ENCODE results near the gene ITGA6. TPM values are rescaled to one million over a fixed set of nuclear protein-coding genes. Genes with fewer than 3 reads are reported as not detected.
A peak's percentile ranks its signal among the peaks of the same experiment; 100 is the strongest.

The ITGA6 gene
- polyA plus RNA-seq, 1 donor from 2014 or later = 14.4 TPM

GRCh38 chr2:172461591-172462372, 34.4 kb downstream of the ITGA6 start:
- no peak overlapping the region for H3K4me2 ChIP-seq (ENCODE audit: low read length)
- TF ChIP-seq CTCF (IDR thresholded peaks at IDR 0.05; ENCODE audit: poor library complexity, severe bottlenecking) = peak; percentile 65
- TF ChIP-seq EZH2 (IDR thresholded peaks at IDR 0.05; ENCODE audit: borderline replicate concordance, insufficient read depth, low read length, poor library complexity, severe bottlenecking) = no peak
- TF ChIP-seq POLR2AphosphoS5 (IDR thresholded peaks at IDR 0.05) = no peak
- TF ChIP-seq RAD21 (conservative IDR thresholded peaks at IDR 0.05) = peak; percentile 69
- peak; percentile 74 for TF ChIP-seq SMC3 (conservative IDR thresholded peaks at IDR 0.05; ENCODE audit: poor library complexity)
- no peaks in the 10 kb centered on the region for H3K9me2 ChIP-seq (ENCODE audit: insufficient read depth, low read length)
- no peaks in the 10 kb centered on the region for H4K20me1 ChIP-seq (ENCODE audit: insufficient read depth)
- H3K4me3 ChIP-seq (ENCODE audit: low read length) = no peak overlapping the region
- H3F3A ChIP-seq (ENCODE audit: insufficient read depth, low read length, poor library complexity, severe bottlenecking) = no peaks in the 10 kb centered on the region
- no peaks in the 10 kb centered on the region for H3K9me3 ChIP-seq (ENCODE audit: low read length)
- H3K27ac ChIP-seq (ENCODE audit: low read length) = no peak overlapping the region
- no peaks in the 10 kb centered on the region for H3K79me2 ChIP-seq (replicated peaks; ENCODE audit: insufficient read depth, low read length)
- H3K27me3 ChIP-seq (ENCODE audit: insufficient read depth, low read depth, low read length) = no peaks in the 10 kb centered on the region
- no peaks in the 10 kb centered on the region for H3K36me3 ChIP-seq (ENCODE audit: insufficient read depth, low read length)
- H2AFZ ChIP-seq (ENCODE audit: low read depth, low read length) = no peak overlapping the region
- no peak overlapping the region for H3K9ac ChIP-seq (ENCODE audit: low read length)

- no peaks in the 10 kb centered on the region for H3F3A ChIP-seq (ENCODE audit: insufficient read depth, low read length, poor library complexity, severe bottlenecking)
- no peak overlapping the region for H3K4me3 ChIP-seq (ENCODE audit: low read length)
- TF ChIP-seq CTCF (IDR thresholded peaks at IDR 0.05; ENCODE audit: poor library complexity, severe bottlenecking) (peak; percentile 21), MXI1 (conservative IDR thresholded peaks at IDR 0.05; ENCODE audit: poor library complexity, severe bottlenecking) (no peak)
- H4K20me1 ChIP-seq (ENCODE audit: insufficient read depth) = no peaks in the 10 kb centered on the region
- no peak overlapping the region for H3K27ac ChIP-seq (ENCODE audit: low read length)
- no peaks in the 10 kb centered on the region for H3K9me3 ChIP-seq (ENCODE audit: low read length)
- H3K9ac ChIP-seq (ENCODE audit: low read length) = no peak overlapping the region
- H3K27me3 ChIP-seq (ENCODE audit: insufficient read depth, low read depth, low read length) = no peaks in the 10 kb centered on the region
- no peaks in the 10 kb centered on the region for H3K79me2 ChIP-seq (replicated peaks; ENCODE audit: insufficient read depth, low read length)
- H2AFZ ChIP-seq (ENCODE audit: low read depth, low read length) = no peak overlapping the region
- H3K4me2 ChIP-seq (ENCODE audit: low read length) = no peak overlapping the region
- H3K36me3 ChIP-seq (ENCODE audit: insufficient read depth, low read length) = no peaks in the 10 kb centered on the region
- no peaks in the 10 kb centered on the region for H3K9me2 ChIP-seq (ENCODE audit: insufficient read depth, low read length)
Observed at GRCh38 chr2:172462373-172462848, 35.0 kb downstream of the ITGA6 start.

- TF ChIP-seq REST (IDR thresholded peaks at IDR 0.05; ENCODE audit: borderline replicate concordance) (no peak), EZH2 (IDR thresholded peaks at IDR 0.05; ENCODE audit: borderline replicate concordance, insufficient read depth, low read length, poor library complexity, severe bottlenecking) (no peak), TAF1 (IDR thresholded peaks at IDR 0.05; ENCODE audit: low read depth) (no peak), SMC3 (conservative IDR thresholded peaks at IDR 0.05; ENCODE audit: poor library complexity) (no peak), RAD21 (conservative IDR thresholded peaks at IDR 0.05) (no peak), MXI1 (conservative IDR thresholded peaks at IDR 0.05; ENCODE audit: poor library complexity, severe bottlenecking) (no peak), EP300 (conservative IDR thresholded peaks at IDR 0.05; ENCODE audit: poor library complexity, severe bottlenecking) (no peak), CTCF (IDR thresholded peaks at IDR 0.05; ENCODE audit: poor library complexity, severe bottlenecking) (no peak), POLR2AphosphoS5 (IDR thresholded peaks at IDR 0.05) (no peak)
Observed at GRCh38 chr2:172462849-172463381, 35.5 kb downstream of the ITGA6 start.

More at GRCh38 chr2:172462849-172463381, 35.5 kb downstream of the ITGA6 start:
- Histone ChIP-seq H3K4me2 (ENCODE audit: low read length) (no peak overlapping the region), H3K79me2 (replicated peaks; ENCODE audit: insufficient read depth, low read length) (no peaks in the 10 kb centered on the region), H3K36me3 (ENCODE audit: insufficient read depth, low read length) (no peaks in the 10 kb centered on the region), H3K4me3 (ENCODE audit: low read length) (no peak overlapping the region), H3K9ac (ENCODE audit: low read length) (no peak overlapping the region), H4K20me1 (ENCODE audit: insufficient read depth) (no peaks in the 10 kb centered on the region), H2AFZ (ENCODE audit: low read depth, low read length) (no peak overlapping the region), H3K9me3 (ENCODE audit: low read length) (no peaks in the 10 kb centered on the region), H3K27me3 (ENCODE audit: insufficient read depth, low read depth, low read length) (no peaks in the 10 kb centered on the region), H3K27ac (ENCODE audit: low read length) (no peak overlapping the region), H3K9me2 (ENCODE audit: insufficient read depth, low read length) (no peaks in the 10 kb centered on the region), H3F3A (ENCODE audit: insufficient read depth, low read length, poor library complexity, severe bottlenecking) (no peaks in the 10 kb centered on the region)

All from neural cell (in vitro differentiated cells).